Measurements from ENCODE around the gene OCIAD2.
"Not testable (repeated sequence)": the region's sequence is repeated elsewhere in the genome, so short reads cannot be mapped to it uniquely, and the experiment has no call there.

The OCIAD2 gene

DNA sequence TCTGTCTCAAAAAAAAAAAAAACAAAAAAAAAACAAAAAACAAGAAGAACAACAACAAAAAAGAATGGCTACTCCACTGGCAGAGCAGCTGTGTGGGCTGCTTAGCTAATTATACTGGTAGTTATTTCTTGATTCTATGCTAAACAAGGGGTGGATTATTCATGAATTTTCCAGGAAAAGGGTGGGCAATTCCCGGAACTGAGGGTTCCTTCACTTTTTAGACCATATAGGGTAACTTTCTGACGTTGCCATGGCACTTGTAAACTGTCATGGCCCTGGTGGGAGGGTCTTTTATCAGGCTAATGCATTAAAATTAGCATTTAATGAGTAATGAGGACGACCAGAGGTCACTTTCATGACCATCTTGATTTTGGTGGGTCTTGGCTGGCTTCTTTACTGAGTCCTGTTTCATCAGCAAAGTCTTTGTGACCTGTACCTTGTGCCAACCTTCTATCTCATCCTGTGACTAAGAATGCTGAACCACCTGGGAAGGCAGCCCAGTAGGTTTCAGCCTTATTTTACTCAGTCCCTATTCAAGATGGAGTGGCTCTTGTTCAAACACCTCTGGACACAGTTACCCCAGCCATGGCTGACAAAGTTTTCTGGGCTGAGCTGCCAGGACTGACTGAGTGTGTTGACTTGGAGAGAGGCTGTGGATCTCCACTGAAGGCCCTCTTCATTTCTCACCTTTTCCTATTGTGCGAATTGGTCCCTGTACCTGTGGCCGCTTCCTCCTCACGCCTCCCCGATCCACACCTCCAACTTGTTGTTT lies 1.3 kb upstream of the OCIAD2 start:
- no peak for DNase-seq (ENCODE audit: low spot score)
- FAIRE-seq, result no peak

DNA sequence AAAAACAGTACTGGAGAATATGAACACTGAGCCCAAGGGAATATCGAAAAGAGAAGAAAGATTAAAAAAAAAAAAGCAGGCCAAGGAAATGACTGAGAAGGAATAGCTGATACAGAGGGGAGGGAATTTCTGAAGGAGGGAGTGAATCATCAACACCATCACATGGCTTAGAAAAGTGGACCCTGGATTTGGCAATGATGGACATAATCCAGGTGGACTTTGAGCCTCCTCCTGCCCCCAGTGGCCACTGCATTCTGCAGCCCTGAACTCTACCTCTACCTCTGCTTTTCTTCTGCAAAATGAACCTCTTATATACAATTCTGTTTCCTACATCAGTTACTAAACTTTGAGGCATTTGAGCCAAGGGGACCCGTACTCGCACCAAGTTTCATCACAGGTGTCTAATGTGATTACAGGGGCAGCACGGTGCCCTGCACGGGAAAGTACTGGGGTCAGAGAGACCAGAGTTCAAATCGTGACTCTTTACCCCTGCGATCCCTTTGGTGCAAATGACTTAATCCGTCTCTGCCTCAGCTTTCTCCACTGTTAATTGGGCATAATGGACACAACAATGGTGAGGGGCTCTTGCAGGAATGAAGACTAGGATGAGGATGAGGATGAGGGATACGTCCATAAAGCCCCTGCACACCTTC lies 1.1 kb downstream of the OCIAD2 start:
- FAIRE-seq, result peak; percentile 72
- DNase-seq (ENCODE audit: low spot score), result peak; percentile 63

DNA sequence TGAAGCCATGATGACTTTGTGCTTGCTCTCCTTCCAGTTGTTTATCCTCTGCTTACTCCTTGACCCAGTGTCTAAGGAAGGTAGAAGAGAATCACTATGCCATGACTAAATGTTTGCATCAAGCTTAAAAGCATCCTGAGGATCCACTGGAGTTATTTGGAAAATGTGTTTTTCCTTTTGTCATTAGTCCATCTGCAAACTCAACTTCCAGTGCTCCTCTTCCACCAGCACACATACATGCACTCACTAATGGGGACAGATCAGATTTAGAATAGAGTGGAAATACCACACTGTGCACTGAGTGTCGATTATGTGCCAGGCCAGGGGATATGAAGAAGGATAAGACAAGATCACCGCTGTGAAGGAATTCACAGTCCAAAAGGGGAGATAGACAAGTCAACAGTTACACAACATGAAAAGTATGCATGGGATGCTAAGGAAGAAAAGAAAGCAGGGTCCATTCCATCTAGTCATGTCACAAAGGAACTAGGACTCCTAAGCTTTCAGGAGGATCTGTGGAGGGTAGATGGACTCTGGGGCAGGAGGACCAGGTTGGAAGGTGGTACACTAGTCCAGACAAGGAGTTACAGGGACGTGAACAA lies 1.9 kb downstream of the OCIAD2 start:
- FAIRE-seq (peak; percentile 68), DNase-seq (ENCODE audit: low spot score) (no peak)

DNA sequence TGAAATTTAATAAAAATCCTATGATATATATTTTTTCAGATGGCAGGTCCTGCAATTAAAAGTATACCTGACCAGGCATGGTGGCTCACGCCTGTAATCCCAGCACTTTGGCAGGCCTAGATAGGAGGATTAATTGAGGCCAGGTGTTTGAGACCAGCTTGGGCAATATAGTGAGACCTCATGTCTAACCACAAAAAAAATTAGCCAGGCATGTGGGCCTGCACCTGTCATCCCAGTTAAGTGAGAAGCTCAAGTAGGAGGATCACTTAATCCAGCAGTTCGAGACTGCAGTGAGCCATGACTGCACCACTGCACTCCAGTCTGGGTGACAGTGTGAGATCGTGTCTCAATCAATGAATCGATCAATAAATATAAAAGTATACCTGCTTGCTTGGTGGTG lies 2.5 kb downstream of the OCIAD2 start:
- DNase-seq (ENCODE audit: low spot score) (no peak), FAIRE-seq (no peak)

DNA sequence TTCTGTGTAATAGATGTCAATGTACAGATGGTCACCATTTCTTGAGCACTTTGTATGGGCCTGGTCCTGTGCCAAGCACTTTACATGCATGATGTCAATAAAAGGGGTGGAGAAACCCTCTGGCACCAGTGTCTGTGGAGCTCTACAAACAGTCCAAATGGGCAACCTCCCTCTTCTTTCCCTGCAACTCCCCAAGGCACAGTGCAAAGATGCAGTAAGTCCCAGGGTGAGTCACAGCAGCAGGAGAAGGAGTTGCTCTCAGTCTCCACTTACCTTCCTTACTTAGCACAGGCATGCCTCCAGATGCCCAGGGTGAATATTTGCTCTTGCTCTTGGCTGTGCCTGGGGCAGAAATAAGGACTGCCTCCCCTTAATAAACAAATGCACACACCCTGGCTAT lies 4.3 kb downstream of the OCIAD2 start:
- DNase-seq (ENCODE audit: low spot score), result no peak

DNA sequence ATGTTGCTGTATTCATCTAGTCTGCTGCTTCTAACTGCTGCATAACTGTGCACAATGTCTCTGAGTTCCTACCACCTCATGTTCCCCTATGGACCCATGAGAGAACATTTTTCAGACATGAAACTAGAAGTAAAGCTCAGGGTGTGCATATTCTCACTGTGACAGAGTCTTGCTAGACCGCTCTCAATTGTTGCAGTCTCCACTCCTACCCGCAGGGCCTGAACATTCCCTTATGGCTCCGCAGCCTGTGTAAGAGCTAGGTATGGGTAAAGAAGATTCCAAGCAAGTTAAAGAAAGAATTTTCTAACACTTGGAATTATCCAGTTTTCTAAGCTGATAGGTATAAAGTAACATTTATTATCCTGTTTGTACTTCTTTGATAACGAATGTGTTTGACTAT lies 5.4 kb downstream of the OCIAD2 start:
- FAIRE-seq, result no peak
- no peak for DNase-seq (ENCODE audit: low spot score)

More for the DNA sequence above, 4.3 kb downstream of the OCIAD2 start:
- FAIRE-seq, result no peak

DNA sequence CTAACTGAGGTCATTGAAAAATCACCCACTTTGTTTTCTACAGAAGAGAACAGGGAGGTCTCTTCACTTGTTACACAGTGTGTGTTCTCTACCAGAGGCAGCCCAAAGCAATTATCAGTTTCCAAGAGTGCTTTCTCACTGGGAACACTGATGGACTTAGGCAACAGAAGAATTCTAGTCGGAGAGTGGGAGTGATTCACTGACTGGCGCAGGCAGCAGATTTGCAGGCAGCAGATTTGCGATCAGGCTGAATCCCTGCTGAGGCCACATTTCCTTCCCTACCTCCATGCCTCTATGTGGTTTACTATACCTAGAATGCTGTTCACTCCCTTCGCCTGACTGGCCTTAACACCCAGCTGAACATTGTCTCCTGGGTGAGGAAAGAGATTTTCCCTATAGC lies 6.6 kb downstream of the OCIAD2 start:
- DNase-seq (ENCODE audit: low spot score) (no peak), FAIRE-seq (no peak)

DNA sequence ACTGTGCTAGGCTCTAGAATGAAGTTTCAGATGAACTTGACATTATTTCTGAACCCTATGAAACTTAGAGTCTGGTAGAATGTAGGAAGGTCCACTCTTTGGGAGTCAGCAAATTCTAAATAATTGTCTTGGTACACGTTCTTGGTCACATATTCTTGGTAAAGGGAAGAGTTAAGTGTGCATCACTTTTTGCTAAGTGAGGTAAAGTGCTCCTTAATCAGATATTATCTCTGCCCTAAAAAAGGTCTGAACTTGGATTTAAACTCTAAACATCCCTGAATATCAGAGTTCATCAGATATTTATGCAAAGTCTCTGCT lies 7.2 kb downstream of the OCIAD2 start:
- DNase-seq (ENCODE audit: low spot score) (no peak), FAIRE-seq (no peak)

DNA sequence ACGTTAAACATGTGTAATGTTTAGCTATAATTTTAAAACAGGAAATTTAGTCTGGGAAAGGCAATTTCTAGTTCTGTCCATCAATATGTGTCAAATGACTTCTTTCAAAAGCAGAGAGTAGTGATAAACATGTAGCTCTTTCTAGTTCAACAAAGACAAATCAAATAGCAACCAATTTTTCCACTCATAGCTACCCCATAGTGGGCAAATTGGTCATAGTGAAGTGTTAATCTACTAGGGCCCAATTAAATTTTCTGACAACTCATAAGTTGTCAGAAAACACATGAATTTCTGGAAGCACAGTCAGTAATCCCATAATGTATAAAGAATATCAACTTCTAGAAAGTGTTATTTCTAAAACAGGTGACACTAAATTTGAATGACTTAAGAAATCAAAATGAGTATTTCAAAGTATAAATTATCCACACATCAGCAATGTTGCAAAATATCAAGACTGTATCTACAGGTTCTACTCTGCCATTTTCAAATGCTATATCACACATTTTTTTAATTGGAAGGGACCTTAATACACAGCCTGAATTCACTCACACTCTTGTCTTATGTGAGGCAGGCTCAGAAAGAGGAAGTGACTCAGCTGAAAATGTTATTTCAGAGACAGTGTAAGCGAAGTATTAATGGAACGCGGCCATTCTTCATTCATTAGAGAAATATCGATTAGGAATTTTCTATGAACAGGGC lies 7.7 kb downstream of the OCIAD2 start:
- no peak for DNase-seq (ENCODE audit: low spot score)
- FAIRE-seq, result no peak

DNA sequence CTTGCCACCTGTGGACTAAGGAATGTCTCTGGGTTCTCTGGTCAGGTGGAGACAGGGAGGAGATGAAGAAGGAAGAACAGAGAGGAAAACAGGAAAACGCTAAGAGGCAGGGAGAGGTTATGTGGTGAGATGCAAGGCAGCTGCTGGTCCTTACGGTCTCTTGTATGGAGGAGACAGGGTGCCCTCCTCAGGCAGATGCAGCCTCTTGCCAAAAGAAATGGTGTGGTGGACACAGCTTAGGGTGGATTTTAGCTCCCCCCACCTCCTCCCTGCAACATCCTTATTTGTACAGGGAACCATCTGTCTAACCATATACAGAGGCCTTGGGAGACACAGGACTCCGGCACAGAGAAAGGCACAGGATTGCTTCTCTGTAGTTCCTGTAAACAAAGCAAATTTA lies 9.7 kb downstream of the OCIAD2 start:
- FAIRE-seq, result no peak

DNA sequence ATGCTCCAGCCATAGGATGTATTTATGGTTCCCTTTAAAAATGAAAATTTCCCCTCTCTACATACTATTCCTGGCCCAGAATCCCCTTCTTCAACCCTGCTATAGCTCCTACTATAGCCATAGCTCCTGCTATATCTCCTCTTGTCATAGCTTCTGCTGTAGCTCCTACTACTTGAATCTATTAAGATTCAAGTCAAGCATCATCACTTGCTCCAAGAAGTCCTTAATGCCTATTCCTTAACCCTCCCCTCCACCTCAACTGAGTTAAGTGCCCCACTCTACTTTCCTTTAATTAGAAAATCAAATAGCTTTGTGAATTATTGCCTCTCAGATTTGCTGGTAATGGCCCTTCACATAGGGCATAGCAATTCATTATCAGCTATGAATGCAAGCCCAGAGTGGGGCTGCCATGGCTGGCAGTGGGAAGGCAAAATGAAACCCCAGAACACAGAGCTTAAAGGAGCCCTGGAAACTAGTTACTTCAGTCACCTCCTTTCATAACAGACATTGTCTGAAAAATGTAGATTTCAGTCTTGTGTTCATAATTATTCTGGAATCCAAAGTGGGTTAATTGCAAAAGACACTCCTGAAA lies 15.4 kb downstream of the OCIAD2 start:
- DNase-seq (ENCODE audit: low spot score) (no peak), FAIRE-seq (no peak)

More for the DNA sequence above, 9.7 kb downstream of the OCIAD2 start:
- DNase-seq (ENCODE audit: low spot score), result no peak

DNA sequence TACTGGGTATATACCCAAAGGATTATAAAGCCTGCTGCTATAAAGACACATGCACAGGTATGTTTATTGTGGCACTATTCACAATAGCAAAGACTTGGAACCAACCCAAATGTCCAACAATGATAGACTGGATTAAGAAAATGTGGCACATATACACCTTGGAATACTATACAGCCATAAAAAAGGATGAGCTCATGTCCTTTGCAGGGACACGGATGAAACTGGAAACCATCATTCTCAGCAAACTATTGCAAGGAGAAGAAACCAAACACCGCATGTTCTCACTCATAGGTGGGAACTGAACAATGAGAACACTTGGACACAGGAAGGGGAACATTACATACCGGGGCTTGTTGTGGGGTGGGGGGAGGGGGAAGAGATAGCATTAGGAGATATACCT lies 16.8 kb downstream of the OCIAD2 start:
- not testable (repeated sequence) for FAIRE-seq; DNase-seq (ENCODE audit: low spot score)

DNA sequence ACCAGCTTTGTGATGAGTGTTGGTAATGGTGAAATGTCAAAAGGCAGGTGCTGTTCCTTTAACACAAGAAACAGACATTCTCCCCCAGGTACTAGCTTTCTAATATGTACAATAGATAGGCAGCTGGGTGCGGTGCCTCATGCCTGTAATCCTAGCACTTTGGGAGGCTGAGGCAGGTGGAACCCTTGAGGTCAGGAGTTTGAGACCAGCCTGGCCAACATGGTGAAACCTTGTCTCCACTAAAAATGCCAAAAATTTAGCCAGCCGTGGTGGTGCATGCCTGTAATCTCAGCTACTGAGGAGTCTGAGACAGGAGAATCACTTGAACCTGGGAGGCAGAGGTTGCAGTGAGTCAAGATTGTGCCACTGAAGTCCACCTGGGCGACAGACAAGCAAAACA lies 24.9 kb downstream of the OCIAD2 start:
- not testable (repeated sequence) for DNase-seq (ENCODE audit: low spot score); FAIRE-seq

DNA sequence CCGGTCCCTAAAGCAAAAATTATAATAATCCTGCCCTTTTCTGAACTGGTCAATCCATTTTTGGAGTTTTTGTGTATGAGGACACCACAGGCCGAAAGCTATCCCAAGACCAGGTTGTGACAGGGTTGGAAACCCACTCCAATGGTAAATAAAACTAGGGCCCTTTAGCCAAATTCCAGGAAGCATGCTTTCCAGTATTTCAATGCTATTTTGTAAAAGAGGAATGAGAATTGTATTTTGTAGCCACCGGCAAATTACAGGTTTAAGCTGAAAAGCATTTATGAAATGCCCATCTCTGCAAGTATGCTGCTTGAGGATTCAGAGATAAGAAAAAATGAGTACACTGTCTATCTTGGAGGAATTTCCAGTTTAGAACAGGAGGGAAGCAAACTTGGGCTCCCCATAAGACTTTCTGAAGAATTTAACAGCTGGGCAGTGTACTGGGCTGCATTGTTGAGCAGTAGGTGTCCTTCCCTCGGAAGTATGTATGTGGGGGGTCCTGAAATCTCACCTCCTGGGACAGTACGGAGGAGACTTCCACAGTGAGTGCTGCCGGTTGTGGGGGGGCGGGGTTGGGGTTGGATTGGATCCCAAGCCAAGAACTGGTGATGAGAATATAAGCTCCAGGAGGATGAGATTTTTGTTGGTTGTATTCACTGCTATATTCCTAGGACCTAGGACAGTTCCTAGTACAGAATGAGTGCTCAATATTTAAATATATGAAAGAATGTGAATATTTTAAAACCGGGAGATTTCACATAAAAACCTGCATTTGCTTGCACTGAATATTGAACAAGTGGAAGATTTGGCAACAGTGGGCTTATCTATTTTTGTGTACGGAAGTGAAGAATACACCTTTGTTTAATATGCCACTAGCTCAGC lies 26.8 kb downstream of the OCIAD2 start:
- no peak for FAIRE-seq
- DNase-seq (ENCODE audit: low spot score), result no peak

DNA sequence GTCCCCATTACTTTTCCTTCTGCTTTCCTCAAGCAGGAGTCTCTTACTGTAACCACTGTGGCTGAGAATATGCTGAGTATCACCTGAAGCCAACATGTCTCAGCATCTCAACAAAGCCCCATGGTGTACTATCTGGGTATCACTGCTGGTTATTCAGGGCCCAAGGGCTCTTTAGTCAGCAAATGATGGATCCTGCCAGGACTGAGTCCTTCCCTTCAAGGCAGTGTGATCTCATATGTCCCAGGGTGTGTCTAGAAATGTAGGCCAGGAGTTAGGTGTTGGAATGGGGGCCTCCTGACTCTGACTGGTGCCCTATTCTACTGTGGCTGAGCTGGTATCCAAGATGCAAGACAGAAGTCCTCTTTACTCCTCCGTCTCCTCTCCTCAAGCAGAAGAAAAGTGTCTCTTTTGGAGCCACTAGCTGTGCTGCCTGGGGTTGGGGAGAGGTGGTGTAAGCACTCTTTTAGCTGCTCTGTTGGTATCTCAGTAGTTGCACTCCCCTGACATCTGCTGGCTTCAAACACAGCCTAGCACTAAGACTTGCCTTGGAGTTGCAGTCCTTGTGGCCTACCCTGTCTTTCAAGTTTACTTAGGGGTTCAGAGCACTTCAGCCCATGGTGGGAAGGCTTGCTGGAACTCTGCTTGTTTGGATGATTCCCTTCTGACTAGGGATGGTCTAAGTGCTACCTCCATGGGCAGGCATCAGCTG lies 28.6 kb downstream of the OCIAD2 start:
- FAIRE-seq (peak; percentile 30), DNase-seq (ENCODE audit: low spot score) (no peak)

DNA sequence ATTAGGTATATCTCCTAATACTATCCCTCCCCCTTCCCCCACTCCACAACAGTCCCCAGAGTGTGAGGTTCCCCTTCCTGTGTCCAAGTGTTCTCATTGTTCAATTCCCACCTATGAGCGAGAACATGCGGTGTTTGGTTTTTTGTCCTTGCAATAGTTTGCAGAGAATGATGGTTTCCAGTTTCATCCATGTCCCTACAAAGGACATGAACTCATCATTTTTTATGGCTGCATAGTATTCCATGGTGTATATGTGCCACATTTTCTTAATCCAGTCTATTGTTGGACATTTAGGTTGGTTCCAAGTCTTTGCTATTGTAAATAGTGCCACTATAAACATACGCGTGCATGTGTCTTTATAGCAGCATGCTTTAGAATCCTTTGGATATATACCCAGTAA lies 41.9 kb downstream of the OCIAD2 start:
- DNase-seq (ENCODE audit: low spot score); FAIRE-seq: not testable (repeated sequence)

DNA sequence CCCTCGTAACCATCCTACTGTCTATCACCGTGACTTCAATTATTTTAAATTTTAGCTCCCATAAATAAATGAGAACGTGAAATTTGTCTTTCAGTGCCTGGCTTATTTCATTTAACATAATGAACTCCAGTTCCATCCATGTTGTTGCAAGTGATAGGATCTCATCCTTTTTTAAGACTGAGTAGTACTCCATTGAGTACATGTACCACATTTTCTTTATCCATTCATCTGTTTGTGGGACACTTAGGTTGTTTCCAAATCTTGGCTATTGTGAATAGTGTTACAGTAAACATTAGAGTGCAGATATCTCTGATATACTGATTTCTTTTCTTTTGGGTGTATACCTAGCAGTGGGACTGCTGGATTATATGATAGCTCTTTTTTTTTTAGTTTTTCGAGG lies 42.8 kb downstream of the OCIAD2 start:
- DNase-seq (ENCODE audit: low spot score) (no peak), FAIRE-seq (no peak)

DNA sequence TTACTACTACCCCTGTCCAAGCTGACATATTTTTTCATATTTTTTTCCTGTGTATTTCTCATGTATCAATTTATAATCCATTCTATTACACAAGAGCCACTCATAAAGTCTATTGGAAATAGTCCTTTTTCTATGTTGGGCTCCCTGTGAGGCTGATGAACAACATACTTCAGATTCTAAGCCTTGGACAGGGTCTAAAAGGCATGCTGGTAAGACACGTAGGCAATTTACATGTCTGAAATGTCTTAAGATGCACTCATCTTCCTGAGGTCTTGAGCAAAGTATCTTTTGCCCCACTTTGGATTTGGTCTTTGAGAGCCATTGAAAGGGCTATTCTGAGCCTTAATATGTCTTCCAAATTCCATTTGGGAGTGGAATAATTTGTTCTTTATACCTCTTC lies 43.9 kb downstream of the OCIAD2 start:
- FAIRE-seq (no peak), DNase-seq (ENCODE audit: low spot score) (no peak)

DNA sequence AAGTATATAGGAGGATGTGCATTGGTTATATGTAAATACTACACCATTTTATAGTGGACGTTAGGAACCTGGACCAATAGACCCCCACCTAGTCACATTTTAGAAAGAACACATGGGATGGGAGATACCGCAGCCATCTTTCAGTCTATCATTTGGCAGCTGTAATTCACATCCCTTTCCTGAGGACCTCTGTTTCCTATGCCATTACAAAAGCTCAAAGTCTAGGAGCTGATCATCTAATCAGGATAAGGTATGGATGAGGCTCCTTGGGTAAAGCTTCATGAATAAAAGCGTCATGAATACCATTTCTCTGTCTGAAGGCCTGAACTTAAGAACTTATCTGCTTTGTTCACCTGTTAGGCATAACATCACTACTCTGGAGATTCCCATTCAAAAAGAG lies 44.5 kb downstream of the OCIAD2 start:
- no peak for FAIRE-seq

DNA sequence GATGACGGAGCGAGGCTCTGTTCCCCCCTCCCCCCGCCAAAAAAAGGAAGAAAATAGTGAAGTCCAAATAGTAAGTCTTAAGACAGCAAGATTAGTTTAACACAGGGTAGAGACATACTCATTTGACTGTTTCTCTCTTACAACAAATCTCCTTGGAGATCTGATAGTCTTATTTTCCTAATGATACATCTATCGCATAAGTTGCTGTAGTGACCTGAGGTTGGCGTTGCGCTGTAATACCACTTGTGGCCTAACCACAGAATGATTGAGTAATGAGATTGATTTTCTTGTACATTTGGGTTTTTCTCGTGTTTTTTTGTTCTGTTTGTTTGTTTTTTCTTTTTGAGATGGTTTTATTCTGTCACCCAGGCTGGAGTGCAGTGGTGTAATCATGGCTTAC lies 48.4 kb downstream of the OCIAD2 start:
- no peak for FAIRE-seq
- DNase-seq (ENCODE audit: low spot score), result no peak

More for the DNA sequence above, 44.5 kb downstream of the OCIAD2 start:
- DNase-seq (ENCODE audit: low spot score), result no peak

Data from urothelium cell line (cell line).